Astrocyte (in vitro differentiated cells and primary cell): Measurements from ENCODE around the gene ARHGAP28.

Source experiments
- EZH2 ChIP-seq: IDR thresholded peaks from 2 replicates; pipeline ENCODE4 v1.6.1; 2012; ENCODE audit warnings: mild to moderate bottlenecking, low read length, inconsistent platforms; ENCODE audit not compliant: insufficient read depth
- TF ChIP-seq, protein P1 (sequence below): IDR thresholded peaks from 2 replicates; pipeline ENCODE4 v1.5.1; 2011; ENCODE audit warnings: low read depth, mild to moderate bottlenecking, inconsistent platforms, low read length, moderate library complexity; ENCODE audit not compliant: insufficient read depth

- TF ChIP-seq, protein P1, sequence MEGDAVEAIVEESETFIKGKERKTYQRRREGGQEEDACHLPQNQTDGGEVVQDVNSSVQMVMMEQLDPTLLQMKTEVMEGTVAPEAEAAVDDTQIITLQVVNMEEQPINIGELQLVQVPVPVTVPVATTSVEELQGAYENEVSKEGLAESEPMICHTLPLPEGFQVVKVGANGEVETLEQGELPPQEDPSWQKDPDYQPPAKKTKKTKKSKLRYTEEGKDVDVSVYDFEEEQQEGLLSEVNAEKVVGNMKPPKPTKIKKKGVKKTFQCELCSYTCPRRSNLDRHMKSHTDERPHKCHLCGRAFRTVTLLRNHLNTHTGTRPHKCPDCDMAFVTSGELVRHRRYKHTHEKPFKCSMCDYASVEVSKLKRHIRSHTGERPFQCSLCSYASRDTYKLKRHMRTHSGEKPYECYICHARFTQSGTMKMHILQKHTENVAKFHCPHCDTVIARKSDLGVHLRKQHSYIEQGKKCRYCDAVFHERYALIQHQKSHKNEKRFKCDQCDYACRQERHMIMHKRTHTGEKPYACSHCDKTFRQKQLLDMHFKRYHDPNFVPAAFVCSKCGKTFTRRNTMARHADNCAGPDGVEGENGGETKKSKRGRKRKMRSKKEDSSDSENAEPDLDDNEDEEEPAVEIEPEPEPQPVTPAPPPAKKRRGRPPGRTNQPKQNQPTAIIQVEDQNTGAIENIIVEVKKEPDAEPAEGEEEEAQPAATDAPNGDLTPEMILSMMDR, result no peak
- no peak for TF ChIP-seq EZH2
Measured at GRCh38 chr18:6731222-6731596, 1.7 kb downstream of the ARHGAP28 start.
